Neutrophil (primary cell): ENCODE data around the gene STXBP3.

Experiments
- H3K27ac ChIP-seq: fragments of 200-600 bp; sonication (generic); 2 replicates; pipeline ENCODE4 v1.5.1; 2016; ENCODE audit warnings: mild to moderate bottlenecking, moderate library complexity
- H3K27me3 ChIP-seq: fragments of 200-600 bp; sonication (generic); 2 replicates; pipeline ENCODE4 v1.6.0; 2016; ENCODE audit warnings: mild to moderate bottlenecking
- H3K36me3 ChIP-seq: fragments of 200-600 bp; sonication (generic); 2 replicates; pipeline ENCODE4 v1.5.1; 2017
- H3K4me1 ChIP-seq, 2 experiments: fragments of 200-600 bp in 1 of 2; sonication (generic) in 1 of 2; 1 replicate in 1 of 2; 2 replicates in 1 of 2; pipeline versions ENCODE4 v1.5.1 to v1.6.1; 2013 to 2016; ENCODE audit warnings: low read depth in 1 of 2, low read length in 1 of 2, mild to moderate bottlenecking in 1 of 2, moderate library complexity in 1 of 2; ENCODE audit not compliant: control insufficient read depth in 1 of 2, insufficient read depth in 1 of 2
- H3K4me3 ChIP-seq, 2 experiments: fragments of 200-600 bp in 1 of 2; sonication (generic) in 1 of 2; 1 replicate in 1 of 2; 2 replicates in 1 of 2; pipeline ENCODE4 v1.5.1; 2013 to 2016; ENCODE audit warnings: low read depth in 1 of 2, low read length in 1 of 2, mild to moderate bottlenecking in 1 of 2, moderate library complexity in 1 of 2
- H3K9me3 ChIP-seq: fragments of 200-600 bp; sonication (generic); 2 replicates; pipeline ENCODE4 v1.5.1; 2016
- CTCF ChIP-seq: fragments of 200-600 bp; sonication (generic); IDR thresholded peaks from 2 replicates; pipeline ENCODE4 v1.5.1; 2016; ENCODE audit warnings: antibody characterized with exemption

Gene STXBP3

DNA sequence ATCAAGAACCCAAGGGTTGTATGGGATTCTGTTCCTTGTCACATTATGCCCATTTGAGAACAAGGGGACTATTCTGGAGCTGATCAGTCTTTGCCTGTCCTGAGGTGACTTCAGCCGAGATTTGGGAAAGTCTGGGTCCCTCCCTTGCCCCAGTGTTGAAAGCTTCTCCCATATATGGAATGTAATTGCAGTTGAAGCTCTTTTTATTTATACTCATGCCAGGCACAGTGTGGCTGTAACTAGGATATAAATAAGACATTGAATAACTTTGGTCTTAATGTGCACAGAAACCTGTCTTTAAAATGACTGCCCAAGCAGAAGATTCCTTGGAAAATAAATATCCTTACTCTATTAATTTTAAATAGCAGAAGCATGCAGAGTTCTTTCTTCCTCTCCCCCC, 95.2 kb downstream of the STXBP3 start:
- H3K27ac ChIP-seq = no peak overlapping the region
- no peak for TF ChIP-seq CTCF
- peaks cover 7 to 8% of the 10 kb centered on the region in 2 experiments for H3K4me1 ChIP-seq
- H3K27me3 ChIP-seq = no peaks in the 10 kb centered on the region
- no peaks in the 10 kb centered on the region for H3K9me3 ChIP-seq
- H3K36me3 ChIP-seq = no peaks in the 10 kb centered on the region
- H3K4me3 ChIP-seq = no peak overlapping the region

GRCh38 chr1:108842525-108843181, 96.2 kb downstream of the STXBP3 start:
- no peaks in the 10 kb centered on the region for H3K9me3 ChIP-seq
- no peak overlapping the region for H3K27ac ChIP-seq
- no peak overlapping the region for H3K4me3 ChIP-seq
- no peaks in the 10 kb centered on the region for H3K27me3 ChIP-seq
- no peak for TF ChIP-seq CTCF
- H3K36me3 ChIP-seq = no peaks in the 10 kb centered on the region
- H3K4me1 ChIP-seq = peaks cover 7 to 8% of the 10 kb centered on the region in 2 experiments

DNA sequence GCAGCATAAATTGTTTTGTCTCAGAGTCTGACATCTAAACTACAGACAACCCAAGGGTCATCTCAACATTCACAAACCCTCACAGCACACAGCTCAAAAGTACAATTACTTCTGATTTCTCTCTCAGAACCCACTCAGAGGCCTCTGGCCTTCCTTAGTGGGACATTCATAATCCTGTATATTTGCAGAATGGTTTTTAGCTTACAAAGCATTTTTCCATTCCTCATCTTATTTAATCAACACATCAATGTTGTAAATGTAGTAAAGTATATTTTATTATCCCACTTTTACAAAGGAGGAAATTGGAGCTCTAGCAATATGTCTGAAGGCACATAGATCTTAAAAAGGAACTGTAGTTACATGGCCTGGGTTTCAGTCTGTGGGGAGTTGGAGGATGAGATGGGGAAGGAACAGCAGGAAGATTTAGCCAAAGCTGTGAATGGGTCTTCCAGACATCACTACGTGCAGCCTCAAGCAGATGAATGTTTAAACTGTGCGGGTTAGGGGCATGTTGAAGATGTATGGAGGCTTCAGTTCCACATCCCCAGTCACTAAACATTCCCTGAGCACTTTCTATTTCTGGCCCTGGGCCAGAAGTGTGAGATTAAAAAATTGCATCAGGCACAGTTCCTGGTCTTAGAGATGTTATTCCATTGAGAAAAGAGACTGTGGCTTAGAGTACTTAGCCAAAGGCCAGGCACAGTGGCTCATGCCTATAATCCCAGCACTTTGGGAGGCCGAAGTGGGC, 97.1 kb downstream of the STXBP3 start:
- Histone ChIP-seq H3K4me3 (no peak overlapping the region), H3K9me3 (no peaks in the 10 kb centered on the region), H3K27ac (no peak overlapping the region), H3K36me3 (no peaks in the 10 kb centered on the region), H3K27me3 (no peaks in the 10 kb centered on the region), H3K4me1 (peaks cover 7 to 8% of the 10 kb centered on the region in 2 experiments)
- no peak for TF ChIP-seq CTCF

DNA sequence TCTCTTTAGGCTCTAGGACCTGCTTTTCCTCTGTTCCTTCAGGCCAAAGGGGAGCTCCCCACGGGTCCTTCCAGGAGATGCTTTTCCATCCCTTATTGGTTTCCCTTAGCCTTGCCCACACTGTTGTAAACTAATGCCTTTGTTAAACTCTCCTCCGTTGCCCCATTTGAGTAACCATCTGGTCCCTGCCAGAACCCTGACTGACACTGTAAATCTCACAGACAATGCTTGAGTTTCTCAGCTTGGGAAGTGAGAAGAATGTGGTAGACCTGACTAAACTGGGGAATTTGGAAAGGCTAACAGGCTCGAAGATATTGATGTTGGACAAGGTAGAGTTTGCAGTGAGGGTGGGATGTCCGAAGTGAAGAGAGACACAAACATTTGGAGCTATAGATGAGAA, 99.0 kb downstream of the STXBP3 start:
- H3K36me3 ChIP-seq = no peaks in the 10 kb centered on the region
- H3K9me3 ChIP-seq = no peaks in the 10 kb centered on the region
- H3K4me1 ChIP-seq = peaks cover 7 to 8% of the 10 kb centered on the region in 2 experiments
- no peak overlapping the region for H3K27ac ChIP-seq
- no peak overlapping the region for H3K4me3 ChIP-seq
- H3K27me3 ChIP-seq = no peaks in the 10 kb centered on the region
- TF ChIP-seq CTCF = no peak

GRCh38 chr1:108845991-108846390, 99.5 kb downstream of the STXBP3 start:
- H3K27me3 ChIP-seq = no peaks in the 10 kb centered on the region
- no peaks in the 10 kb centered on the region for H3K36me3 ChIP-seq
- no peak for TF ChIP-seq CTCF
- no peaks in the 10 kb centered on the region for H3K9me3 ChIP-seq
- H3K4me1 ChIP-seq = peaks cover 7 to 8% of the 10 kb centered on the region in 2 experiments
- H3K4me3 ChIP-seq = no peak overlapping the region
- no peak overlapping the region for H3K27ac ChIP-seq
